ENCODE data around the gene CSPG5.
A peak's percentile ranks its signal among the peaks of the same experiment; 100 is the strongest.

CSPG5 gene

DNA sequence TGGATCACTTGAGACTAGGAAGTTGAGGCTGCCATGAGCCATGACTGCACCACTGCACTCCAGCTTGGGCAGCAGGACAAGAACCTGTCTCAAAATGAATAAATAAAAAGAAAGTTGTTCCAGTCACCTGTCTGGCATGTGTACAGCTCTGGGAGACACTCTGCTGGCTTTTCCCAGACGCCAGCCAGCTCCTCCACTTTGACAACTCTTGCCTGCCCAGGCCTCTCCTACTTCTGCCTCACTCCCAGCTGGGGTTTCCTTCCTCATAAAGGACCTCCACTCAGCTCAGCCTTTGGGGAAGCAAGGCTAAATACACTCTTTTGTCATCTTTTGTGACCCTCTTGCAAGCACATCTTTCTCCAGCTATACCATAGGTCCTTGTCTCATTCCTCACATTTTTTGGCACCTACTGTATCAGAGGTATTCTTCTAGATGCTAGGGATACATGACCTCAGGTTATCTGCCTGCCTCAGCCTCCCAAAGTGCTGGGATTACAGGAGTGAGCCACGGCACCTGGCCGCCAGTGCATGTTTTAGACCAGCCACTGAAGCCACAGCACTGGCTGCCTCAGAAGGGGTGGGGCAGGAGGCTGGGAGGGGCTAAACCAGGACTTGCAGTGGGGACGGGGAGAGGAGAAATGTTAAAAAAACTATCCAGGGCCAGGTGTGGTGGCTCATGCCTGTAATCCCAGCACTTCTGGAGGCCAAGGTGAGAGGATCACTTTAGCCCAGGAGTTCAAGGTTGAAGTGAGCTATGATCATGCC is 55.2 kb downstream of the CSPG5 start:
- H3K27ac ChIP-seq = no peak overlapping the region
- TF ChIP-seq ZFX (IDR thresholded peaks at IDR 0.05; ENCODE audit: borderline replicate concordance) = no peak
- TF ChIP-seq, protein P1, sequence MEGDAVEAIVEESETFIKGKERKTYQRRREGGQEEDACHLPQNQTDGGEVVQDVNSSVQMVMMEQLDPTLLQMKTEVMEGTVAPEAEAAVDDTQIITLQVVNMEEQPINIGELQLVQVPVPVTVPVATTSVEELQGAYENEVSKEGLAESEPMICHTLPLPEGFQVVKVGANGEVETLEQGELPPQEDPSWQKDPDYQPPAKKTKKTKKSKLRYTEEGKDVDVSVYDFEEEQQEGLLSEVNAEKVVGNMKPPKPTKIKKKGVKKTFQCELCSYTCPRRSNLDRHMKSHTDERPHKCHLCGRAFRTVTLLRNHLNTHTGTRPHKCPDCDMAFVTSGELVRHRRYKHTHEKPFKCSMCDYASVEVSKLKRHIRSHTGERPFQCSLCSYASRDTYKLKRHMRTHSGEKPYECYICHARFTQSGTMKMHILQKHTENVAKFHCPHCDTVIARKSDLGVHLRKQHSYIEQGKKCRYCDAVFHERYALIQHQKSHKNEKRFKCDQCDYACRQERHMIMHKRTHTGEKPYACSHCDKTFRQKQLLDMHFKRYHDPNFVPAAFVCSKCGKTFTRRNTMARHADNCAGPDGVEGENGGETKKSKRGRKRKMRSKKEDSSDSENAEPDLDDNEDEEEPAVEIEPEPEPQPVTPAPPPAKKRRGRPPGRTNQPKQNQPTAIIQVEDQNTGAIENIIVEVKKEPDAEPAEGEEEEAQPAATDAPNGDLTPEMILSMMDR (IDR thresholded peaks at IDR 0.05) = no peak

DNA sequence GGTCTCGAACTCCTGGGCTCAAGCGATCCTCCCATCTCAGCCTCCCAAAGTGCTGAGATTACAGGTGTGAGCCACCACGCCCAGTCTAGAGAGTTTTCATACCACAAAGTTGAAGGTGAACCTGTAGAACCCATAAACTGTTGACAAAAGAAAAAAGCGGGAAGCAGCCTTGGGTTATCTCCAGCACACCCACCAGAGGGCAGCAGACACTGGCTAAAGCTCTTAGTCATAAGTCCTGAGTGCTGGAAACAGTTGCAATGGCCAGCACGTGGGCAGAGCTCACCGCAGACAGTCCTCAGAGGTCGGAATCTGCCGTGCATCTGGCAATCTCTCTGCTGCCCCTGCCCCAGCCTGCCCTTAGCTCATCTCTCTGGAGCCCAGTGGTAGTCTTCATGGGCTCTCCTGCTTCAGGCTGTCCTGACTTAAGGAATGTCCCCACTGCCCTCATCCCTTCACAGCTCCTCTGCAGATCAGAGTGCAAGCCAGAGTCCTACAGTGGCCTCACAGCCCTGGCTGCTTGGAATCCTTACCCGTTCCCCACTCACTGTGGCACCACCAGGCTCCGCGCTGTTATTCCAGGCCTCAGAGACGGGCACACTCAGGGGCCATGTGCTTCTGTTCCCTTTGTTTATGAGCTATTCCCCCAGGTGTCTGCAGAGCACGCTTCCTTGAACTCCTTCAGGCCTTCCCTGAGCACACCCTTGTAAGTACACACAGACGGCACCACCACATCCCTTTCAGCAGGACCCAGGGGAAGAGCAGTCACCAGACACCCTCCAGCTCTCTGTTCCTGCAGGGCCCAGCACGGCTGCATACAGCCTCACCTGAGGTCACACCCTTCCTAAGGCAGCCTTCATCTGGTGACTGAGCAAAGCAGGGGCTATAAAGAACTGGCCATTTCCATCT is 56.3 kb downstream of the CSPG5 start:
- H3K27ac ChIP-seq = no peak overlapping the region
- TF ChIP-seq ZFX (IDR thresholded peaks at IDR 0.05; ENCODE audit: borderline replicate concordance) = no peak
- TF ChIP-seq, protein P1 (IDR thresholded peaks at IDR 0.05) = peak; percentile 88

DNA sequence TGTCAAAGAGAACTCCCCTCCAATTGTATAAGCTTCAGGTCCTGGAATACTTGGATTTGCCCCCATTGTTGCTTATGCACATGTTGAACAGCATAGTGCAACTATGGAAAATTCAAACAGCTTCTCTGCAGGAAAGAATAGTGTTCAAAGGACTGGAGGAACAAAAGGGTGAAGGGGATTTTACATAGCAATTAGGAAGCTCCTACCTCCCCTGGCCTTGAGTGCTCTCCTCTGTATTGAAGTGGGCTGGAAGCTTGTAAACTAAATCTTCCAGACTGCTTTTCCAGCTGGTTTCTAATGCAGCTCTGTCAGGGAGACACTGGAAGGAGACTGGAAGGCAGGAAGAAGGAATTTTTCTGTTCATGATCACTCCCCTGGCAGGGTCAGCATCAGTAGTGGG is 57.9 kb downstream of the CSPG5 start:
- no peak for TF ChIP-seq ZFX (IDR thresholded peaks at IDR 0.05; ENCODE audit: borderline replicate concordance)
- TF ChIP-seq, protein P1 (IDR thresholded peaks at IDR 0.05) = no peak

DNA sequence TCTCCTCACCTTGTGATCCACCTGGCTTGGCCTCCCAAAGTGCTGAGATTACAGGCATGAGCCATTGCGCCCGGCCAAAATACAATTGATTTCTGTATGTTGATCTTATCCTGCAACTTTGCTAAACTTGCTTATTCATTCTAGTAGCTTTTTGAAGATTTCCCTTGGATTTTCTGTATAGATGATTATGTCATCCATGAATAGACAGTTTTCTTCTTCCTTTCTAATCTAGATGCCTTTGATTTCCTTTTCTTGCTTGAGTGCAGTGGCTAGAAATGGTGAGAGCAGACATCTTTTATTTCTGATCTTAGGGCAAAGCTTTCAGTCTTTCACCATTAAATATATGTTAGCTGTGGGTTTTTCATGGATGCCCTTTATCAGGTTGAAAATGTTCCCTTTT is 60.7 kb downstream of the CSPG5 start:
- no peak overlapping the region for H3K27ac ChIP-seq
- TF ChIP-seq ZFX (IDR thresholded peaks at IDR 0.05; ENCODE audit: borderline replicate concordance) = no peak
- TF ChIP-seq, protein P1 (IDR thresholded peaks at IDR 0.05) = no peak

More for the DNA sequence above, 57.9 kb downstream of the CSPG5 start:
- H3K27ac ChIP-seq = no peak overlapping the region

DNA sequence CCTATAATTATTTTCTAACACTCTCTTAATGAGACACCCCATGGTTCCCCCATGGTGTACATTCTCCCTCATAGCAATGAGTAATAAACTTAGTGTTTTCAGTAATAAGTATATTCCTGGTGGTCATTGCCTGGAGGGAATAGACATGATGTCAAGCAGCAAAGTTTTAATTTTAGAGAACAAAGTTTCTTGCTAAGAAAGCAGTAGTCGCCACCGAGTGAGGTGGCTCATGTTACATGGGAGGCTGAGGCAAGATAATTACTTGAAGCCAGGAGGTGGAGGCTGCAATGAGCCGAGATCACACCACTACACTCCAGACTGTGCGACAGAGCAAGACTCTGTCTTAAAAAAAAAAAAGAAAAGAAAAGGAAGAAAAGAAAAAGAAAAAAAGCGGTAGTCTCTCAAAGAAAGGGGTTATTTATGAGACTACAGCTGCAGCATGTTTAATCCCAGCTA is 62.8 kb downstream of the CSPG5 start:
- TF ChIP-seq, protein P1 (IDR thresholded peaks at IDR 0.05) = no peak
- no peak for TF ChIP-seq ZFX (IDR thresholded peaks at IDR 0.05; ENCODE audit: borderline replicate concordance)
- H3K27ac ChIP-seq = no peak overlapping the region

DNA sequence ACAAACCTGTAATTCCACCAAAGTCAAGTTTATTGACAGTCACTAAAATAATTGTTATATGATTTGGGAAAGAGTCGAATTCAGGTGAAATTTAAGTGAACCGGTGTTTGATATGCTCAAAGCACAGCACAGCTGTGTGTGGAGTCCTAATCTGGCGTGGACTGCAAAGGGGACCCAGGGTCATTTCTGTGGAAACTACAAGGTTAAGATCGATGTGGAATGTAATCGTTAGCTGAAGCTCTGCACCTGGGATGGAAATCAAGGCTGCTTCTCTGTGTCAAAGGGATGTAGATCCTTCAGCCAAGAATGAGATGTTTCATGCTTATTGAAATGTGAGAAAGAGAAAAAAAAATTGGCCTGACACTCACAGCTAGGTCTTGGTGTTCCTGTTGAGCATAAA is 63.6 kb downstream of the CSPG5 start:
- no peak for TF ChIP-seq ZFX (IDR thresholded peaks at IDR 0.05; ENCODE audit: borderline replicate concordance)
- TF ChIP-seq, protein P1 (IDR thresholded peaks at IDR 0.05) = no peak
- H3K27ac ChIP-seq = no peak overlapping the region
